Measurements from ENCODE around the gene BMPER.

DNA sequence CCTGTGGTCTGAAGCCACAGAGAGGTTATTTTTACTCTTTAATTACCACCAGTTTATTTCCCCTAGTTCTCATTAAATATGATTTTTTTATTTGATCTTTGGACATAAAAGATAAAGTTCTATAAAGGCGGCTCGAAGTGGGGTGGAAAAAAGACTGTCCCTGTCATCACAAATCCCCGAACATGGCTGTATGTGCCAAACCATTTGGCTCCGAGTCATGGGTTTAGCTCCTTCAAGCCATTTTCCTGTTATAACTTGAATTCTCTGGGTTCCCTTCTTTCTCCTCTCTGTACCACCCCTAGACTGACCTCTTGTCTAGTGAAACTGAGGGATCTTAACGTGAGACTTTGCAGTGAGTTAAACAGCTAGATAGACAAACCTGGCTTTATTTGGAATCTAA lies 181.6 kb downstream of the BMPER start:
- TF ChIP-seq POLR2A (IDR thresholded peaks at IDR 0.05) (no peak), POLR2AphosphoS5 (IDR thresholded peaks at IDR 0.05; ENCODE audit: insufficient read depth in 1 of 2, low read depth in 1 of 2) (no peak)

Data from vagina (tissue), 2 donors.